Activated gamma-delta T cell treated with anti-CD3 and anti-CD28 coated beads, Interleukin-2, amount 50 U/mL, for 16 hours (primary cell): ENCODE data around the gene ANKRD66.
"Not testable (repeated sequence)": the region's sequence is repeated elsewhere in the genome, so short reads cannot be mapped to it uniquely, and the experiment has no call there.

Experiments used
- DNase-seq: peaks from one replicate; pipeline ENCODE4 v3.0.0-alpha.2; 2020; ENCODE audit warnings: low read depth

Gene ANKRD66

DNA sequence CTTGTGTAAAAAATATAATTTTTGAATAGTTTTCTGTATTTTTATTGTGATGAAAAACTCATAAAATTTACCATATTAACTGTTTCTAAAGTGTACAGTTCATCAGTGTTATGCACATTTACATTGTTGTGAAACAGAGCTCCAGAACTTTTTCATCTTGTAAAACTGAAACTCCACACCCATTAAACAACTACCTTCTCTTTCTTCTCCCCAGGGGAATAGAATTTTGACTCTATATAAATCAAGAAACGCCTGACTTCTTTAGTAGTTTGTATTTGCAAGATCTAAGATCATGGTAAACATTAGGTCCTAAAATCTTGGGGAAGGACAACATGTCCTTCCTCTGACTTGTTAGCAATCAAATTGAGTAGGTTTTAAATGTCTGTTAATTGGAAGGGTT lies 9.1 kb downstream of the ANKRD66 start:
- DNase-seq, result no peak

DNA sequence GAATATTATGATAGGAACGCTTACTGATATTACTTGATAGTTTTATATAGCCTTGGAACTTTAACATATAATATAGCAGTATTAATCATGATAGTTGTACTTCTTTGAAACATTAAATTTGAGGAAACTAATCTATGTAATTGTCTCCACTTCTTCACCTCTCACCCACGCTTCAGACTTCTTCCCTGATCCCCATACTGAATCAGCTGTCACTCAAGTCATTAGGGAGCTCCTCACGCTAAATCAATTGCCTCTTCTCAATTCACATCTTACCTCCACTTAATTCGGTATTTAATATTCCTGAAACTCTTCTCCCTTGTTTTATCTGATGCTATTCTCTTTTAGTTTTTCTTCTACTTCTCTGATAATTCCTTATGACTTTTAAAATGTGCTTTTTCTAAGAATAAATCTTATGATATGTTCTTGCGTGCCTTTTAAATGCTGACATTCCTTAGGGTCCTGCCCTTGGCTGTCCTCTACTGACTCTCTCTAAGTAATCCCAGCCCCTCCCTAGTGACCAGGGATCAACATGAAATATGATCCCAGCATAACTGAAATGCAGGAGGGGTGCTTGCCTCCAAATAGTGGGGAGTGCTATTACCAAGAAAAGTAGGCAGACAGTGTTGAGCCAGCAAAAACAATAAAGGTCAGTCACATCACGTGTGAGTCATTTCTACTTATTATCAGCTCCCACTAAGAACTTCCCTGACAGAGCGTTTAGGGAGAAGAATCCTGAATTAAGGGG lies 9.9 kb downstream of the ANKRD66 start:
- no peak for DNase-seq

DNA sequence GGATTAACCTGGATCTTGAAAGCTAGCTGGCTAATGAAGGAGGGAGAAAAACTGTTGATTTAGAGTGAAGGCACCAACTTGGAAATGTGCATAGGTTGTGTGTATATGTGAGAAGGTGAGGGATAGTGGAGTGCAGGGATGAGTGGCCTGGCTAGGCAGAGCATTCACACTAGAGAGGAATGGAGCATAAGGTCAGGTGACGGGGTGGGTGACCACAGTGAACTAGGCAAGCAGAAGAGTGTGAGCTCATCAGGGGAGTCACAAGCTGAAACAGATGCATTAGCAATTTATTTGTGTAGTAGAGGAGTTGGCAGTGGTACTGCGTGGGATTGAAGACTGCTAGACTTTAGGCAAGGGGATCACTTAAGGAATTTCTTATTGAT lies 10.5 kb downstream of the ANKRD66 start:
- no peak for DNase-seq

DNA sequence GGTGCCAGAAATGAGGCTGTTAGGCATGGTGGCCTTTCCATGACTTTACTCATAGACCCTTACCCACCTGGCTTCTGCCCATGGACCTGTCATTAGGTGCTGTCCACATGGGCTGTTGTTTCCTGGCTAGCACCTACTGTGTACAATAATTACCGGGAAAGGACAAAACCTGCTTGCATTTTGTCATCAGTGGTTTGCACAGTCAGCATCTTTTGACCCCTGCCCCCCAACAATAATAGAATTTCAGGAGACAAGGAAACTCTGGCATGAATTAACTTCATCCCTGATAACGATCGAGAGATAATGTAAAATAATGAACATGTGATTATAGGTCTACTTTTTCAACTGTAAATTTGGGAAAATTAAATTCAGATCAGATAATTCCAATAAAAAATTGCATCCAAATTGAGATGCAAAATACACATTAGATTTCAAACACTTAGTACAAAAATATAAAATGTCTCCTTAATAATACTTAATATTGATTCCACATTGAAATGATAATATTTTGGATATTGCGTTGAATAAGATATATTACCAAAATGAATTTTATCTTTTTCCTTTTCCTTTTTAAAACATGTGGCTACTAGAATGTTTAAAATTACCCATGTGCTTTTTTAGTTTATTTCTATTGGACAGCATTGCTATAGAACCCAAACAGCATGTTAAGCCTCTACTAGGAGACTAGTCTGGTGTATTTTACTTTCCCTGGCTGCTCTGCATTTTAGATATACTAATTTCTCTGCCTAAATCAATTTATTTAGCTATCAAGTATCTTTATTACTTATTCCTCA lies 12.4 kb downstream of the ANKRD66 start:
- no peak for DNase-seq

DNA sequence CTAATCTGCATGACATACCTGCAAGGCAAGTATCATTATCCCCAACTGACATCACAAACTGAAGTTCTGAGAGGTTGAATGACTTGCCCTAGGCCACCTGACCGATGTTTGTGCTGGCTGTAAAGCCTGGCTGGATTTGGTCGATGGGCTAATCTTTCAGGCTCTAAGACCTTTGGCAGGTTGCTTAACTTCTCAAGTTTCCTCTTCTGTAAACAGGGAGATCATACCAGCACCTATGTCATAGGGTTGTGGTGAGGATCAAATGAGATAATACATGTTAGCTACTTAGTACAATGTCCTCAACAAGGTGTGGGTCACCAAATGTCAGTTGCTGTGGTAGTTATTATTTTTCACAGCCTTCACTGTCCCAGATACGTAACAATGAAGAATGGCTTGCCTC lies 14.2 kb downstream of the ANKRD66 start:
- no peak for DNase-seq

DNA sequence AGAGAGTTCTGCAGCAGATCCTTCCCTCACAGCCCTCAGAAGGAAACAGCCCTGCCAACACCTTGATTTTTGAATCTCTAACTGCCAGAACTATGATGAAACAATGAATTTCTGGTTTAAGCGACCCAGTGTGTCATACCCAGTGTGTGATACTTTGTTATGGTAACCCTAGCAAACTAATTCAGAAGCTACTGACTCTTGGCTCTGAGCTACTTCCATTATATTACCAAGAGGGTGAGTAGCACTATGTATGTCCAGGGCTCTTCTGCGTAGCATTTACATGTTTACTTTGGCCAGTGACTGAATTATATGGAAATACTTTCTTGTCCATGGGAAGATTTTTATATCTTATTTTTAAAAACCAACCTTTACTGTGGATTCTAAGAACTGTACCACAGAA lies 16.7 kb downstream of the ANKRD66 start:
- DNase-seq, result no peak

DNA sequence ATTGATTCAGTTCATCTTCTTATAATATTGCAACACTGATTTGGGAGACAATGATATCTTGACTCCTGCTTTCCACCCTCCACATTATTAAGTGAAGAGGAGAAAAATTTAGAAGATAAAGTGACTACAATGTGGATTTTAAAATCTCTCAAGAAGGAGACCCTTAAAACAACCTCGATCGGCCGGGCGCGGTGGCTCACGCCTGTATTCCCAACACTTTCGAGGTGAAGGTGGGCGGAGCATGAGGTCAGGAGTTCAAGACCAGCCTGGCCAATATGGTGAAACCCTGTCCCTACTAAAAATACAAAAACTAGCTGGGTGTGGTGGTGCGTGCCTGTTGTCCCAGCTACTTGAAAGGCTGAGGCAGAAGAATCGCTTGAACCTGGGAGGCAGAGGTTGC lies 17.5 kb downstream of the ANKRD66 start:
- not testable (repeated sequence) for DNase-seq

DNA sequence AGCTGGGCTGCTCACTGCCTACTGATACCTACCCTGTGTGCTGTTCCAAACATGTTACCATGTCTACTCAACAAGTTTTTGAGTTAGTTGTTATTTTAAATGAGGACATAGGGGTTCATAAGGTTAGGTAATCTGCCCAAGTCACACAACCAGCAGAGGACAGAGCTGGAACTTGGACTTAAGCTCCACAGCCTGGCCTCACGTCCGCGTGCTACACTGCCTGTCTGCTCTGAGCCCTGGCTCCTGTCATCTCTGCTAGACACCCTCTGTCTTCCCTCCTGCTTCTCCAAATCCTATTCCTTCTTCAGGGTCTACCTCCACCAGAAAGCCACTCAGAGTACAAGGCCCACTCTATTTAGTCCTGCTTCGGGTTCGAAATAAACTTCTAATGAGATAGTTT lies 18.2 kb downstream of the ANKRD66 start:
- DNase-seq, result no peak

DNA sequence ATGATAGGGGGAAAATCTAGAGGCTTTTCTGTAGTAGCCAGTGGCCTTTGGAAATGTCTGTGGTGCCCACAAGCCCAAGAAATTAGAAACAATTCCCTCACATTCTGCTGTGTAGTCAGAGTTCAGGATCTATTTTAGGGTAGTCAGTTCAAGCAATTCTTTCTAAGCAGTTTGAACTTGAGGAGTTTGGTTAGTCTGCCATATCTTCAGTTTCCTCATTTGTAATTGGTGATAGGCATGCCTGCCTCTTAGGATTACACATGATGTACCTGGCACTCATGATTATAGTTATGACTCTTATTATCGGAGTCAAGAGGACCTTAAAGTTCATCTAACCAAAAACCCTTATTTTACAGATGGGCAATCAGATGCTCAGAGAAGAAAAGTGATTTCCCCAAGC lies 25.3 kb downstream of the ANKRD66 start:
- no peak for DNase-seq

DNA sequence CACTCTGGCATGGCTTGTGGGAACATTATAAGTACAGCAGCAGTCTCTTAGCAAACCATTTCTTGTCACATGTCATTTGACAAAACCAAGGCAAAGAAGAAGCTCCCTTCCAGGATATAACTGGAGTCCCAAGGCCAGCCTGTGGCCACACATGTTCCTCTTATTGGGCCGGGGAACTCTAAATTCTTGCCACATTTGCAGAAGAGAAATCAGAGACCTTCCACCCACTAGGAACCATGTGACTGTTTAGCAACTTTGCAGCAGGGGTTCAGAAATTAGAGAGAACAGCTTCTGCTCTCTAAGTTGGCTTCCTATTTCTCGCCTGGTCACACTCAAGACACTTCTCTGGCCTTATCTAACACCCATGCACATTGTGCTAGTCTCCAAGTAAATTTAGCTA lies 26.0 kb downstream of the ANKRD66 start:
- DNase-seq, result no peak

DNA sequence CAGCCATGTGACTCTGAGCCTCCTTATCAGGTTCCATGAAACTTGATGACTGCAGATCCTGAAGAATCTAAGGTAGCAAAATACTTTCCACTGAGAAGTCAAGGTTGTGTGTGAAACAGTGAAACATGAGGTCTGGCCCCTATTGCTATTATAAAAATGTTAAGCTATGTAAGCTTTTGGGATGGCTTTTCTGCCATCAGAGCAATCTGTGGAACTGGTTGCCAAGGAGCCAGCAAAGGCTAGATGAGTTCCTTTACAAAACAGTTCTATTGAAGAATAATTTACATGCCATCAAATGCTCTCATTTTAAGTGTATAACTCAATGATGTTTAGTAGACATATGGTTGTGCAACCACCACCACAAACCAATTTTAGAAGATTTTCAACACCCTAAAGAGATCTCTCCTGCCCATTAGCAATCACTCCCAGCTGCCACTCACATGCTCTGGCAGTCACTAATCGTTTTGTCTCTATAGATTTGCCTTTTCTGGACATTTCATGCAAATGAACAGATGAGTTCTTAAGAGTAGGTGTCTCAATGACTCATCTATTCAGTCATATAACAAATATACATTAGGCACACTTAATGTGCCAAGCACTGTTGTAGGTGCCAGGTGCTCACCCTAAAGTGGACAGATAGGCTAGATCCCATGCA lies 26.6 kb downstream of the ANKRD66 start:
- DNase-seq, result no peak

DNA sequence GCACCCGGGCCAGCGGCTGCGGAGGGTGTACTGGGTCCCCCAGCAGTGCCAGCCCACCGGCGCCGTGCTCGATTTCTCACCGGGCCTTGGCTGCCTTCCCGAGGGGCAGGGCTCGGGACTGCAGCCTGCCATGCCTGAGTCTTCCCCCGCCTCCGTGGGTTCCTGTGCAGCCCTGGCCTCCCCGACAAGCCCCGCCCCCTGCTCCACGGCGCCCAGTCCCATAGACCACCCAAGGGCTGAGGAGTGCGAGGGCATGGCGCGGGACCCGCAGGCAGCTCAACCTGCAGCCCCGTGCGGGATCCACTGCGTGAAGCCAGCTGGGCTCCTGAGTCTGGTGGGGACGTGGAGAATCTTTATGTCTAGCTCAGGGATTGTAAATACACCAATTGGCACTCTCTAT lies 28.0 kb downstream of the ANKRD66 start:
- not testable (repeated sequence) for DNase-seq

DNA sequence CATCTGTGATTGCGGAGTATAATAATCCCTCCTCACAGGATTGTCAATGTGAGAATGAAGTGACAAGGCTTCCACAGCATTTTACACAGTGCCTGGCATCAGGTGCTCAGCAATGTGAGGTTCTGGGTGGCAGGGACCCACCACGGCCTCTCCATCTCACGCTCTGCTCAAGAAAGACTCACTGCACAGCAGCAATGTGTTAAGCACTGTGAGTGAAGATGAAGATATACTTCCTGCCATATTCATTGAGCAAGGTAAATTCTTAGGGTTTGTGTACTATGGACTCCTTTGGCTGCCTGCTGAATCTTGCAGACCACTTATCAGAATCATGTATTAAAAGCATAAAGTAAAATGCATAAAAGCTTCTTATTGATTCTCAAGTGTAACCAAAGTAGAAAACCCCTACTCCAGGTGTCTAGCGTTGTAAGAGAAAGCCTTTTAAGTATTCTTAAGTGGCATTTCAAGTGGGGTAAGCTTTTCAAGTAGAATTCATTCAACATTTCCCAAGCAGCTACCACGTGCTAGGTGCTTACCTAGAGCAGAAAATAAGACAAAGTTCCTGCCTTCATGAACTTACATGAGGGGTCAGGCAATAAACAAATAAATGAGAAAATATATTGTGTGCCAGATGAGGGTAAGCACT lies 29.5 kb downstream of the ANKRD66 start:
- no peak for DNase-seq

DNA sequence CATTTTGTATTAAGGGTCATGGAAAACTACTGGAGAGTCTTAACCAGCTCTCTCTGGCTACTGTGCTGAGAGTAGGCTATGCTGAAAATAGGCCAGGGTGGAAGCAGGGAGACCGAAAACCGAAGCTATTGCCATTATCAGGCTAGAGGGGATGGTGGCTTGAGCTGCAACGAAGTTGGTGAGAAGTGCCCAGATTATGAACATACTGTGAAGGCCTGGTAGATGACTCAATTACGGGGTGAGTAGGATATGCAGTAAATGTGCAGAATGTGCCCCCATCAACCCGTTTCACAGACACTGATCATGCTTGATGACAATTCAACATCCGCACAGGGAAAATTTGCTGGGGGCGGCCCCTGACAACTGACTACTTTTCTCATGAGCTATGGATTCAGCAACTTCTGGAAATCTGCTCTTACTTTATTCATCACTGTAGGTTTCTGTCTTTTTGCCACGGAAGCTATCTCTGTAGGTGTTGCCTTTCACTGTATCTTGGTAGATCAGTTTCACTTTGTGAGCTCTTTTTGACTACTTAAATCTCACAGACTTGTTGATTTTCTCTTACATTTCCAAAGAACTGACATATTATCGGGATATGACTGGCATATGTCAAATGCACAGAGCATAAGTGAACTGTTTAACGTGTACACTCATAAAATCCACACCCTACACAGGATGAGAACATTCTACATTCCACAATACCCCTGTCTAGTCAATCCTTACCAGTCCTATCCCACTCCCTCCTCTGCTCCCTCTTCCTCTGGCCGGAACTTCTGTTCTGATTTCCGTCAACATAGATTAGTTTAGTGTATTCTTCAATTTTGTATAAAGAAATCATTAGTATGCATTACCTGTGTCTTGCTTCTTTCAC lies 31.0 kb downstream of the ANKRD66 start:
- DNase-seq, result no peak

DNA sequence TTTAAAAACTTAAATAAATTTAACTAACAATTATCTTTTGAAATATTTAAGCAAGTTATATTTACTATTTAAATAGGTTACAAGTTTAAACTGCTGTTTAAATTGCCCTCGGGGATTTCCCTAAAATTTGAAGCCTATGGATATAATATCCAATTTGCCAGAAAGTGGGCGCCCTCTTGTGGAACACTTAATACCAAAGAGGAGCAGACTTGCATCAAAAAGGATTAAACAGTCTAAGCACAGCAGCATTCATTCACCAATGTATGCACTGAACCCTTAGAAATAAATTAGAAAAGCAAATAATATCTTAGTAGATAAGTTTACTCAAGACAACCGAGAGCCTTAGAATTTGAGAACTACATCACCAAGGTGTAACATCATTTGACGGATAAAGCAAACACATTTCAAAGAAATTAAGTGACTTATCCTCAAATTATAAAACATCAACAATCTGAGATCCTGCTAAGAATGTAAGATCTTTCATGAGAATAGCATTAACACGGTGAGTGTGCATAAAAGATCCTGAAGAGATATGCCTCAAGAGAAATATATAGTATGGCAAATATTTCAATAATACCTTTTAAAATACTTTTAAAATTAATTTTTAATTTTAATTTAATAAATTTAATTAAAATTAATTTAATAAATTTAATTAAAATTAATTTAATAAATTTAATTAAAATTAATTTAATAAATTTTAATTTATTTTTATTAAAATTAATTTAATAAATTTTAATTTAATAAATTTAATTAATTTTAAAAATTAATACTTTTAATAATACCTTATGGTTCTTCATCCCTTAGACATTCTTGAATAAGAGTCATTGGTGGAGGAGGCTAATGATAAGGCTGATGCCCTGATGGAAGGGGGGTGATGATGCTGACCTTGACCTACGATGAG lies 35.0 kb downstream of the ANKRD66 start:
- no peak for DNase-seq

DNA sequence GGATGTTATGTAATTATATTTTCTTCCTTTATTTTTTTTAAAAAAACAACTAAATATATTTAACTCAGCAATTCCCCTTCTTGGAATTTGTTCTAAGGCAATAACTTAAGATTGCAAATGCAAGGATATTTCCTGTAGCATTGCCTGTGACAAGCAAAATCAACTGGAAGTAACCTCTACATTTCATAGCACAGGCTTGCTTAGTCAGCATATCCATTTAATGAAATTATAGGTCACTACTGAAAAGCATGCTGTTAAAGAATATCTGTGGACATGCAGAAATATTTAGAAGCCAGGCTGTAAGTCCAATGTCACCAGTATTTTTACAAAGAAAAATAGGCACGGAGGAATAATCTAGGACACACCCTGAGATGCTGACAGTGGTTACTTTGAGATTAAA lies 37.8 kb downstream of the ANKRD66 start:
- DNase-seq, result no peak

DNA sequence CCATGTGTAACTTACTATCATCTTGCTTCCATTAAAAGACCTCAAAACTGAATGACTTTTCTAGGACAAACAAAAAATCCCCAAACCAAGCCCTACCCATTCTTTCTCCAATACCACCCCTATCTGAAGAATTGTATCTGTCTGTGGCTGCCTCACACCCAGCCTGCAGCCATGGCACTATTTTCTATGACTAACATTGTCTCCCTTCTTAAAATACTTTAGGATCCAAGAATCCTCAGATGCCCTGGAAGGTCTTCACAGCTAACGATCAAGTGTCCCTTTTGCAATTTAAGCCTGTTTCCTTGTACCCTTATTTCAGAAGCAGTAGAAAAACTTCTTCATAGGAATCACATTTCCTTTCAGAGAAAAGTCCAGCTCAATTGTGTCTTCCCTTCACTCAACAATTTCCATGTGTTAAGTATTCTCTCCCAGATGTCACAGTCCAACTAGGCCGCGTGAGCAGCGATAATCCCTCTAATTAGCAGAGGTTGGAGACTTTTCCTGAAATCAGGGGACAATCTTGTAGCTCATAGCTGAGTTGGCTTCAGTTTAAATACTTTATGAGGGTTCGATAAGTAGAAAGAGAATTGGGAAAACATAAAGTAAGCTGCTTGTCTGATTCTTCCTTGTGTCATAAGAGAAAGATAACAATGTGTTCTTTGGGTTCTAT lies 41.3 kb downstream of the ANKRD66 start:
- DNase-seq, result no peak

DNA sequence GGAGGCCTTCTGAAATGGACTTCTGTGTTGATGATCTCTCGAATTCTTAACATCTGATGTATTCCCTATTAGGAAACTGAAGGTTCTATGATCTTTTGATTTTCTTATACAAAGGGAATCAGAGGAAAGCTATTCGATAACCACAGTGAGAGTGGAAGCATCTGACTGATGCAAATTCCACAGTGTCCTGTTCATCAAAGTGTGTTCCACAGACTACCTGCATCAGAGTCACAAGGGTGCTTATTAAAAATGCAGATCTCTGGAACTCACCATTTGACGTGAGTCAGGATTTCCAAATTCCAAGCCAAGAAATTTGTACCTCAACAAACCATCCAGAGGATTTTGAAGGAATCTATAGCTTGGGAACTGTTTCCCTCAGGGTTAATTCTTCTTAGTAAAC lies 42.1 kb downstream of the ANKRD66 start:
- DNase-seq, result no peak

DNA sequence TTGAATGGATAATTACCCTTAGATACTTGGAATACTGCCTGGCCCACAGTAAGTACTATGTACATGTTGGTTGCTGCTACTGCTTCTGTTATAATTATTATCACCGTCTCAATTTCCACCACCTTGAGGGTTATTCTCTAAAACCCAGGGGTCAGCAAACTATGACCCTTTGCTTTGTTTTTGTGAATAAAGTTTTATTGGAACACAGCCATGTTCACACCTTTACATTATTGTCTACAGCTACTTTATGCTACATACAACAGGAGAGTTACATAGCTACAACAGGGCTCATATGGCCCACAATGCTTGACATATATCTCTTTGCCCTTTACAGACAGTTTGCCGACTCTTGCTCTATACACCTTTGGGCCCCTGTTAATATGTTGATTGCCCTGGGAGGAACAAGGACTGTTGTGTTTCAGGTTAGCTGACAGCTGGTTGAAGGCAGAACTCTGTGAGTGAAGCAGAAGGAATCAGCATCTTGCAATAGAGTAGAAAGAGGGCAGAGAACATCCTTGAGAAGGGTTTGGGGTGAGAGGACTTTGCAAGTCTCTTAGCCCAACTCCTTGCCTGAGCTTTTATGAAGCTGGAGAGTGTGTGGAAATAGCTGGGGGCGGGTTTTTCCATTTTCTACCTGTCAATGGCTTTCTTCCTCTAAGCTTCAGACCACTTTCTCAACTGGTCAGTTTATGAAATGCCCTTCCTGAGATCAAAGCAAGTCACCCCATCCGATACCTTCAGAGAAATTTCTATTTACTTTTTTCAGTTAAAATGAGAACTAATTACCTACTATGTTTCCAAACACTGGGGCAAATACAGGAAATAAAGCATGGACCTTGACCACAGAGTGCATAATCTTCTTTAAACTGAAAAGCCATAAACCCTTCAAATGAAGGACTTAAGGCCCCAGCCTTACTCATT lies 43.0 kb downstream of the ANKRD66 start:
- no peak for DNase-seq
